NB4 (cell line): ENCODE results near the gene EGFLAM.

Source experiments
- MAX ChIP-seq: IDR thresholded peaks from 2 replicates; pipeline ENCODE4 v1.6.1; 2011; ENCODE audit warnings: low read depth, low read length
- MYC ChIP-seq: IDR thresholded peaks from 2 replicates; pipeline ENCODE4 v1.6.1; 2011; ENCODE audit warnings: low read depth, low read length
- POLR2A ChIP-seq: IDR thresholded peaks from 2 replicates; pipeline ENCODE4 v1.6.1; 2011; ENCODE audit warnings: mild to moderate bottlenecking; ENCODE audit not compliant: insufficient read length; ENCODE audit errors: extremely low read depth
- TF ChIP-seq, protein P1 (sequence below): IDR thresholded peaks from one replicate; pipeline ENCODE4 v1.5.1; 2012; ENCODE audit warnings: low read depth, low read length

DNA sequence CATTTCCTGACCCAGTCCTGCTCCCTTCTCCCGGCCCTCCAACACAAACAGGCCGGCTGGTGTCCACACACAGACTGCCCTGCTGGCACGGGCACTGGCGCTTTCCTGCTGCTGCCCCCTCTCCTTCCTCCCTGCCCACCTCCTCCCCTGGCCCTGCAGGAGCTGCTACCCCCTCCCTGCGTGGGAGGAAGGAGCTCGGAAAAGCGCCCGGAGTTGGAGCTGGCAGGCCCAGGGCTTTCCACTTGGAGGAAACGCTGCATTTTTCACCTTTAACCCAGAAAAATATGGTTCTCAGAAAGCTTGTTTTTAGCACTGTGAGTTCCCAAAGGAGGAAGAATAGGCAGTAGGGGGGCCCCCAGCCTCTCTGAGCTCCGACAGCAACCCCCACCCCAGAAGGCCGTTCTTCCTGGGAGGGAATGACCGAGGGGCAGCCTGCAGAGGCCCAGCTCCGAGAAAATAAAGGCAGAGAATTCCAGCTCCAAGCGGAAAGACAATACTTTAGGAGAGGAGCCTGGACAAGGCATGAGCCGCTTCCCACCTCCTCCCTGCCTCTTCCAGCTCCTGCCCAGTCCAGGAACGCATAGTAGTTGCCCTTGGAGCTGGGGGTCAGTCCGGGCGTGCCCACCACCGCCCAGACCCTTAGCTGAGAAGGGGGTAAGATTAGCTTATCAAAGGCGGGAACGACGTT is 209.1 kb downstream of the EGFLAM start:
- TF ChIP-seq, protein P1, sequence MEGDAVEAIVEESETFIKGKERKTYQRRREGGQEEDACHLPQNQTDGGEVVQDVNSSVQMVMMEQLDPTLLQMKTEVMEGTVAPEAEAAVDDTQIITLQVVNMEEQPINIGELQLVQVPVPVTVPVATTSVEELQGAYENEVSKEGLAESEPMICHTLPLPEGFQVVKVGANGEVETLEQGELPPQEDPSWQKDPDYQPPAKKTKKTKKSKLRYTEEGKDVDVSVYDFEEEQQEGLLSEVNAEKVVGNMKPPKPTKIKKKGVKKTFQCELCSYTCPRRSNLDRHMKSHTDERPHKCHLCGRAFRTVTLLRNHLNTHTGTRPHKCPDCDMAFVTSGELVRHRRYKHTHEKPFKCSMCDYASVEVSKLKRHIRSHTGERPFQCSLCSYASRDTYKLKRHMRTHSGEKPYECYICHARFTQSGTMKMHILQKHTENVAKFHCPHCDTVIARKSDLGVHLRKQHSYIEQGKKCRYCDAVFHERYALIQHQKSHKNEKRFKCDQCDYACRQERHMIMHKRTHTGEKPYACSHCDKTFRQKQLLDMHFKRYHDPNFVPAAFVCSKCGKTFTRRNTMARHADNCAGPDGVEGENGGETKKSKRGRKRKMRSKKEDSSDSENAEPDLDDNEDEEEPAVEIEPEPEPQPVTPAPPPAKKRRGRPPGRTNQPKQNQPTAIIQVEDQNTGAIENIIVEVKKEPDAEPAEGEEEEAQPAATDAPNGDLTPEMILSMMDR, result no peak
- TF ChIP-seq POLR2A, result no peak
- TF ChIP-seq MAX, result no peak
- TF ChIP-seq MYC, result no peak
